HepG2 (cell line): ENCODE data around the gene TUT1. TPM values are rescaled to one million over a fixed set of nuclear protein-coding genes. Genes with fewer than 3 reads are reported as not detected.
A peak's percentile ranks its signal among the peaks of the same experiment; 100 is the strongest.

Experiments
- AFF4 ChIP-seq: sonication (generic); formaldehyde crosslinking; IDR thresholded peaks from 2 replicates; pipeline ENCODE4 v1.4.0; 2020; ENCODE audit warnings: missing genetic modification reagents
- FOSL1 ChIP-seq: sonication (generic); formaldehyde crosslinking; IDR thresholded peaks from 2 replicates; pipeline ENCODE4 v1.9.0; 2021; ENCODE audit warnings: missing genetic modification reagents, borderline replicate concordance
- HOXD1 ChIP-seq: sonication (generic); formaldehyde crosslinking; IDR thresholded peaks from 2 replicates; pipeline ENCODE4 v1.5.0; 2020; ENCODE audit warnings: missing genetic modification reagents
- MBNL3 ChIP-seq: fragments of 250-450 bp; sonication (Bioruptor Pico); conservative IDR thresholded peaks from 2 replicates; pipeline ENCODE4 v1.8.0; 2022; ENCODE audit warnings: mild to moderate bottlenecking, inconsistent platforms
- NR3C1 ChIP-seq: sonication (generic); formaldehyde crosslinking; IDR thresholded peaks from 2 replicates; pipeline ENCODE4 v1.4.0; 2020; ENCODE audit warnings: missing genetic modification reagents
- PAX8 ChIP-seq: sonication (generic); formaldehyde crosslinking; IDR thresholded peaks from 2 replicates; pipeline ENCODE4 v1.8.0; 2022; ENCODE audit warnings: mild to moderate bottlenecking, missing genetic modification reagents, borderline replicate concordance
- POGZ ChIP-seq: sonication (generic); formaldehyde crosslinking; IDR thresholded peaks from 2 replicates; pipeline ENCODE4 v1.4.0; 2020; ENCODE audit warnings: mild to moderate bottlenecking, missing genetic modification reagents
- RBM22 ChIP-seq: fragments of 200-400 bp; formaldehyde crosslinking; optimal IDR thresholded peaks from 2 replicates; pipeline ENCODE3; 2017; ENCODE audit warnings: mild to moderate bottlenecking, low read length, moderate library complexity
- RFX3 ChIP-seq: IDR thresholded peaks from 2 replicates; pipeline ENCODE4 v1.6.1; 2016; ENCODE audit warnings: missing biosample characterization, missing genetic modification reagents
- SETDB1 ChIP-seq: sonication (generic); formaldehyde crosslinking; IDR thresholded peaks from 2 replicates; pipeline ENCODE4 v1.5.1; 2020; ENCODE audit warnings: missing genetic modification reagents, mild to moderate bottlenecking, borderline replicate concordance
- TFDP2 ChIP-seq: sonication (generic); formaldehyde crosslinking; IDR thresholded peaks from 2 replicates; pipeline ENCODE4 v1.4.0; 2020; ENCODE audit warnings: missing genetic modification reagents
- ZFAT ChIP-seq: sonication (generic); formaldehyde crosslinking; conservative IDR thresholded peaks from 2 replicates; pipeline ENCODE4 v1.8.1; 2023; ENCODE audit warnings: missing genetic modification reagents, inconsistent platforms
- ZNF414 ChIP-seq: sonication (generic); formaldehyde crosslinking; IDR thresholded peaks from 2 replicates; pipeline ENCODE4 v1.5.0; 2020; ENCODE audit warnings: missing genetic modification reagents
- ZNF530 ChIP-seq: sonication (generic); formaldehyde crosslinking; IDR thresholded peaks from 2 replicates; pipeline ENCODE4 v1.5.0; 2020; ENCODE audit warnings: low read depth, mild to moderate bottlenecking, missing genetic modification reagents
- ZNF687 ChIP-seq: sonication (generic); formaldehyde crosslinking; IDR thresholded peaks from 2 replicates; pipeline ENCODE4 v1.5.1; 2020; ENCODE audit warnings: mild to moderate bottlenecking, missing genetic modification reagents, moderate library complexity
- ZNF878 ChIP-seq: sonication (generic); formaldehyde crosslinking; IDR thresholded peaks from 2 replicates; pipeline ENCODE4 v1.8.1; 2023; ENCODE audit warnings: mild to moderate bottlenecking, missing genetic modification reagents, moderate library complexity
- polyA plus RNA-seq, 8 experiments: library from polyadenylated mRNA; depleted of rRNA in 3 of 8; stranded (reverse) in 7 of 8; unstranded in 1 of 8; fragments of >200 nt; fragmentation: Illumina TruSeq in 4 of 8; extraction: Trizol in 4 of 8; gene quantifications; 2 replicates each; pipeline versions ENCODE4 v1.2.1 to v1.2.3, GENCODE V29; 2011 to 2016; ENCODE audit warnings: low read depth in 4 of 8, missing spikeins in 1 of 8, mixed read lengths in 1 of 8; ENCODE audit not compliant: insufficient read depth in 1 of 8
- total RNA-seq, 5 experiments: library from RNA; depleted of rRNA; stranded (reverse); fragments of >200 nt; fragmentation: Illumina TruSeq; extraction: Trizol; gene quantifications; 2 replicates each; pipeline ENCODE4 v1.2.3, GENCODE V29; 2016; ENCODE audit warnings: low read depth in 1 of 5
- TF ChIP-seq, protein P1 (sequence below): sonication (generic); formaldehyde crosslinking; IDR thresholded peaks from 2 replicates; pipeline ENCODE4 v1.8.0; 2022; ENCODE audit warnings: missing genetic modification reagents, mild to moderate bottlenecking, inconsistent platforms, borderline replicate concordance

TUT1 gene
- total and polyA plus RNA-seq, 2 of the 13 experiments (the other 11 are each of a cell fraction or from before 2014, with no cell fraction given) = 9.7 to 14.3 TPM

- TF ChIP-seq ZNF878 (0 out of 2 replicates have a peak, but pooled peaks have one; percentile 41), PAX8 (CRISPR knock-in tag) (no peak), SETDB1 (CRISPR knock-in tag) (no peak), FOSL1 (no peak), TFDP2 (CRISPR knock-in tag) (0 out of 2 replicates have a peak, but pooled peaks have one; percentile 11), ZNF530 (CRISPR knock-in tag) (no peak), MBNL3 (no peak), HOXD1 (CRISPR knock-in tag) (peak; percentile 72; the same call in 1 of the 2 replicates), ZNF687 (CRISPR knock-in tag) (peak; percentile 83), AFF4 (CRISPR knock-in tag) (no peak), POGZ (CRISPR knock-in tag) (peak; percentile 42; the same call in 1 of the 2 replicates), RFX3 (CRISPR knock-in tag) (no peak), ZNF414 (CRISPR knock-in tag) (no peak), RBM22 (no peak), ZFAT (CRISPR knock-in tag) (no peak), NR3C1 (CRISPR knock-in tag) (no peak)
- TF ChIP-seq, protein P1, sequence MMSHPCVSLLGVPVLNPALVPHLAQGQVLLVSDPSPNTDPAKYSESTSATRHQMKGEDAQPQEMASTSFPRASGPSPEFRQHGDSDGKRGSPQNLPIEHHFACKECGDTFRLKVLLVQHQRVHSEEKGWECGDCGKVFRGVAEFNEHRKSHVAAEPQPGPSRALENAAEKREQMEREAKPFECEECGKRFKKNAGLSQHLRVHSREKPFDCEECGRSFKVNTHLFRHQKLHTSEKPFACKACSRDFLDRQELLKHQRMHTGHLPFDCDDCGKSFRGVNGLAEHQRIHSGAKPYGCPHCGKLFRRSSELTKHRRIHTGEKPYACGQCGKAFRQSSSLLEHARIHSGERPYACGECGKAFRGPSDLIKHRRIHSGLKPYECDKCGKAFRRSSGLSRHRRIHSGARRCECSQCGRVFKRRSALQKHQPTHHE (CRISPR knock-in tag) = no peak
Observed at GRCh38 chr11:62599069-62599696, 7.9 kb upstream of the TUT1 start (continued).
